ENCODE measurements around the gene POLN. TPM values are rescaled to one million over a fixed set of nuclear protein-coding genes. Genes with fewer than 3 reads are reported as not detected.
A peak's percentile ranks its signal among the peaks of the same experiment; 100 is the strongest.

Gene POLN
- polyA plus RNA-seq, 3 donors = 0.08 to 0.33 (median 0.28) TPM

GRCh38 chr4:2248044-2248780 is 6.3 kb upstream of the POLN start:
- no peaks in the 10 kb centered on the region for H3K9me3 ChIP-seq (replicated peaks in 1 of 2; ENCODE audit: control insufficient read depth in 1 of 2, insufficient read depth in 1 of 2, low read length in 2 of 2)
- H4K20me1 ChIP-seq (ENCODE audit: insufficient read depth, low read length) = peaks cover 27% of the 10 kb centered on the region
- Mint-ChIP-seq H3K27ac (no peak overlapping the region), H3K4me1 (peaks cover 23% of the 10 kb centered on the region), H3K27me3 (ENCODE audit: low read depth in 3 of 3) (no peaks in the 10 kb centered on the region), H3K4me3 (no peak overlapping the region), H3K9me3 (no peaks in the 10 kb centered on the region), H3K36me3 (peaks cover 26 to 50% of the 10 kb centered on the region in 2 donors)
- no peak overlapping the region for H3K27ac ChIP-seq (ENCODE audit: low read depth in 1 of 2, low read length in 2 of 2)
- no peak for DNase-seq
- H3K79me2 ChIP-seq (ENCODE audit: insufficient read depth, low read length) = no peaks in the 10 kb centered on the region
- peaks cover 17 to 18% of the 10 kb centered on the region in 2 donors for H3K4me1 ChIP-seq (ENCODE audit: control insufficient read depth in 1 of 2, insufficient read depth in 2 of 2, low read length in 2 of 2)
- WGBS (ENCODE audit: insufficient coverage) = 94% methylated on average over 19 of the region's 21 CpGs
- H3K4me2 ChIP-seq (replicated peaks; ENCODE audit: extremely low read depth, low read length, poor library complexity, severe bottlenecking) = no peak overlapping the region
- no peak overlapping the region for H3K9ac ChIP-seq (ENCODE audit: insufficient read depth, low read length, poor library complexity, severe bottlenecking)
- intact Hi-C loops (cut with micrococcal nuclease) = loop anchor here in 1 of 2 donors (10.0 kb wide), 1 partner anchor 673 kb away; no protein-coding TSS in a partner anchor
- H3K27me3 ChIP-seq (ENCODE audit: control insufficient read depth in 2 of 2, insufficient read depth in 2 of 2, low read length in 2 of 2) = no peaks in the 10 kb centered on the region
- H3K4me3 ChIP-seq (replicated peaks in 1 of 3; ENCODE audit: low read depth in 2 of 3, low read length in 3 of 3) = no peak overlapping the region
- TF ChIP-seq CTCF (IDR thresholded peaks at IDR 0.05) = no peak
- H2AFZ ChIP-seq (ENCODE audit: insufficient read depth, low read depth, low read length, poor library complexity, severe bottlenecking) = no peak overlapping the region
- peaks cover 45 to 50% of the 10 kb centered on the region in 2 donors for H3K36me3 ChIP-seq (replicated peaks in 1 of 2; ENCODE audit: control insufficient read depth in 1 of 2, insufficient read depth in 2 of 2, low read length in 2 of 2)

- H4K20me1 ChIP-seq (ENCODE audit: insufficient read depth, low read length) = peaks cover 21% of the 10 kb centered on the region
- no peaks in the 10 kb centered on the region for H3K9me3 Mint-ChIP-seq
- H3K27me3 ChIP-seq (ENCODE audit: control insufficient read depth in 2 of 2, insufficient read depth in 2 of 2, low read length in 2 of 2) = no peaks in the 10 kb centered on the region
- TF ChIP-seq CTCF (IDR thresholded peaks at IDR 0.05) = no peak
- H3K4me1 Mint-ChIP-seq = peaks cover 26% of the 10 kb centered on the region
- H3K4me2 ChIP-seq (replicated peaks; ENCODE audit: extremely low read depth, low read length, poor library complexity, severe bottlenecking) = no peak overlapping the region
- no peak overlapping the region for H3K27ac Mint-ChIP-seq
- no peak overlapping the region for H3K9ac ChIP-seq (ENCODE audit: insufficient read depth, low read length, poor library complexity, severe bottlenecking)
- H3K4me3 ChIP-seq (replicated peaks in 1 of 3; ENCODE audit: low read depth in 2 of 3, low read length in 3 of 3) = no peak overlapping the region
- H3K4me1 ChIP-seq (ENCODE audit: control insufficient read depth in 1 of 2, insufficient read depth in 2 of 2, low read length in 2 of 2) = peaks cover 22% of the 10 kb centered on the region in 2 donors
- peak in 1 of 3 donors; percentile 2 for DNase-seq
- WGBS (ENCODE audit: insufficient coverage) = 98% methylated on average over 32 of the region's 42 CpGs
- peaks cover 21 to 42% of the 10 kb centered on the region in 2 donors for H3K36me3 Mint-ChIP-seq
- H3K79me2 ChIP-seq (ENCODE audit: insufficient read depth, low read length) = no peaks in the 10 kb centered on the region
- H2AFZ ChIP-seq (ENCODE audit: insufficient read depth, low read depth, low read length, poor library complexity, severe bottlenecking) = no peak overlapping the region
- peaks cover 37 to 43% of the 10 kb centered on the region in 2 donors for H3K36me3 ChIP-seq (replicated peaks in 1 of 2; ENCODE audit: control insufficient read depth in 1 of 2, insufficient read depth in 2 of 2, low read length in 2 of 2)
- no peak overlapping the region for H3K27ac ChIP-seq (ENCODE audit: low read depth in 1 of 2, low read length in 2 of 2)
- no peaks in the 10 kb centered on the region for H3K9me3 ChIP-seq (replicated peaks in 1 of 2; ENCODE audit: control insufficient read depth in 1 of 2, insufficient read depth in 1 of 2, low read length in 2 of 2)
- no peaks in the 10 kb centered on the region for H3K27me3 Mint-ChIP-seq (ENCODE audit: low read depth in 3 of 3)
- intact Hi-C loops (cut with micrococcal nuclease) = loop anchor here in 1 of 2 donors (10.0 kb wide), 1 partner anchor 673 kb away; no protein-coding TSS in a partner anchor
- H3K4me3 Mint-ChIP-seq = no peak overlapping the region
These were observed 5.5 kb upstream of the POLN start for GRCh38 chr4:2247128-2248043.

Data from CD14-positive monocyte (primary cell).